ENCODE results near the gene PAFAH2. TPM values are rescaled to one million over a fixed set of nuclear protein-coding genes. Genes with fewer than 3 reads are reported as not detected.

The PAFAH2 gene
- total and polyA plus RNA-seq, 2 of the 8 experiments (the other 6 are each of a cell fraction or from before 2014, with no cell fraction given), result 7.7 to 9.3 TPM

DNA sequence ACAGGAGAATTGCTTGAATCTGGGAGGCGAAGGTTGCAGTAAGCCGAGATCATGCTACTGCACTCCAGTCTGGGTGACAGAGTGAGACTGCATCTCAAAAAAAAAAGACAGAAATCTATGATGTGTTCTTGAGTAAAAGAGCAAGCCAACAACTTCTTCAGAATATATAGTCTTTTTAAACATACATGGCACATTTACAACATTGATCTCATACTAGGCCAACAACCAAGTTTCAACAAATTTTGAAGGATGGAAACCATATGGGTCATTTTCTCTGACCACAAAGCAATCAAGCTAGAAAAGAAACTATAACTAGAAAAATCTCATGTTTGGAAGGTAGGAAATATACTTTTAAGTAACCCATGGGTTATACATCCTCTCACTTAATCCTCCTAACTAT, 38.3 kb downstream of the PAFAH2 start (continued):
- no peak for TF ChIP-seq RFX5 (IDR thresholded peaks at IDR 0.05; ENCODE audit: borderline replicate concordance, low read depth, low read length)
- no peak for TF ChIP-seq CREB1 (IDR thresholded peaks at IDR 0.05)
- TF ChIP-seq SUZ12 (IDR thresholded peaks at IDR 0.05; ENCODE audit: low read length), result no peak
- TF ChIP-seq NRF1 (IDR thresholded peaks at IDR 0.05; ENCODE audit: low read depth, low read length), result no peak

All from H1 (cell line).